GM12801 (cell line): ENCODE results near the gene RPEL1.

Source experiments
- CTCF ChIP-seq: IDR thresholded peaks from one replicate; pipeline ENCODE4 v1.5.1; 2011; ENCODE audit warnings: control low read depth; ENCODE audit not compliant: insufficient read length; ENCODE audit errors: extremely low read depth

The RPEL1 gene

DNA sequence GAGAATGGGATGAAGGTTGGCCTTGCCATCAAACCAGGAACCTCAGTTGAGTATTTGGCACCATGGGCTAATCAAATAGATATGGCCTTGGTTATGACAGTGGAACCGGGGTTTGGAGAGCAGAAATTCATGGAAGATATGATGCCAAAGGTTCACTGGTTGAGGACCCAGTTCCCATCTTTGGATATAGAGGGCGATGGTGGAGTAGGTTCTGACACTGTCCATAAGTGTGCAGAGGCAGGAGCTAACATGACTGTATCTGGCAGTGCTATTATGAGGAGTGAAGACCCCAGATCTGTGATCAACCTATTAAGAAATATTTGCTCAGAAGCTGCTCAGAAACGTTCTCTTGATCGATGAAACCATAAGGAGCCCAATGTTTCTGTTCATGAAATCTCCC is 637 bp downstream of the RPEL1 start:
- TF ChIP-seq CTCF, result no peak

GRCh38 chr10:103254113-103254512 is 8.4 kb downstream of the RPEL1 start:
- TF ChIP-seq CTCF, result no peak

DNA sequence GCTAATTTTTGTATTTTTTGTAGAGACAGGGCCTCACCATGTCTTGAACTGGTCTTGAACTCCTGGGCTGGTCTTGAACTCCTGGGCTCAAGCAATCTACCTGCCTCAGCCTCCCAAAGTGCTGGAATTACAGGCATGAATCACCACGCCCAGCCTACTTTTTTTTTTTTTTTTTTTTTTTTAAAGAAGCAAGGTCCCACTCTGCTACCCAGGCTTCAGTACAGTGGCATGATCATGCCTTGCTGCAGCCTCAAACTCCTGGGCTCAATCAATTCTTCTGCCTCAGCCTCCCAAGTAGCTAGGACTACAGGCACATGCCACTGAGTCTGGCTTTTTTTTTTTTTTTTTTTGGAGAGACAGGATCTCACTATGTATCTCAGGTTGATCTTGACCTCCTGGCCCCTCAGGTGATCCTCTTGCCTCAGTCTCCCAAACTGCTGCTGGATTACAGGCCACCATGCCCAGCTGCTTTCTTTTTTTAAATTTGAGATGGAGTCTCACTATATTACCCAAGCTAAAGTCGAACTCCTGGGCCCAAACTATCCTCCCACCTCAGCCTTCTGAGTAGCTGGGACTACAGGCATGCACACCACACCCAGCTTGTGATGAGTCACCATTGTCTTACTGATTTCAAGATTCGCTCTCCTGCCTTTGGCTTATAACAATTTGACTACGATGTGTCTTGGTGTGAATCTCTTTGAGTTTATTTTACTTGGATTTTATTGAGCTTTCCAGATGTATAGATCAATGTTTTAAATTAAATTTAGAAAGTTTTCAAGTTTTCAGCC is 9.0 kb downstream of the RPEL1 start:
- TF ChIP-seq CTCF, result no peak

DNA sequence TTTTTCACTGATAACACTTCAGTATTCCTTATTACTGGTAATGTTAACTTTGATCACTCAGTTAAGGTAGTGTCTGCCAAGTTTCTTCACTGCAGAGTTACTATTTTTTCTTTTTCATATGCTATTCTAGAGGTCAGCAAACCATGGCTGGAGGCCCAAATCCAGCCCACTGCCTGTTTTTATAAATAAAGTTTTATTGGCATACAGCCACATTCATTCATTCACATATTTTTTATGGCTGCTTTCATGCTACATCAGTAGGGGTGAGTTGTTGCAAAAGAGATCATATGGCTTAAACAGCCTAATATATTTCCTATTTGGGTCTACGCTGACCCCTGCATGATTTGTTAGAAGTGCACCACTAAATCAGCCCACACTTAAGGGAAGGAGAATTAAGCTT is 10.9 kb downstream of the RPEL1 start:
- no peak for TF ChIP-seq CTCF

- no peak for TF ChIP-seq CTCF
These were observed 12.1 kb downstream of the RPEL1 start for GRCh38 chr10:103257812-103258211.

GRCh38 chr10:103259989-103260388 is 14.3 kb downstream of the RPEL1 start:
- TF ChIP-seq CTCF, result no peak

DNA sequence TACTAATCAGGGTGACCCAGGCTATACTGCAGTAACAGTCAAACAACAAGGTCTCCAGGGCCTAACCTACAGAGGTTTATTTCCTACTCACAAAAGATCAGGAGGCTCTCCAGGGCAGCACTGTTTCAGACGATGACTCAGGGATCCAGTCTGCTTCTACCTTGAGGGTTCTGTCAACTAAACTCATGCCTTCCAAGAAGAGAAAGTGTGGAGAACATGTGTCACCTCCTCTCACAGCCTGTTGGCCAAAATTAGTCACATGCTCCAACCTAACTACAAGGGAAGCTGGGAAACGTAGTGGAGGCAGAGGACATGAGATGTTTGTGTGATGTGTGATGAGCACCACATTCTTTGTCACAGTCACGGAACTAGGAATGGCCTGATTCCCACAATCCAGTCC is 16.5 kb downstream of the RPEL1 start:
- no peak for TF ChIP-seq CTCF
